ENCODE data around the gene NEMP2.

DNA sequence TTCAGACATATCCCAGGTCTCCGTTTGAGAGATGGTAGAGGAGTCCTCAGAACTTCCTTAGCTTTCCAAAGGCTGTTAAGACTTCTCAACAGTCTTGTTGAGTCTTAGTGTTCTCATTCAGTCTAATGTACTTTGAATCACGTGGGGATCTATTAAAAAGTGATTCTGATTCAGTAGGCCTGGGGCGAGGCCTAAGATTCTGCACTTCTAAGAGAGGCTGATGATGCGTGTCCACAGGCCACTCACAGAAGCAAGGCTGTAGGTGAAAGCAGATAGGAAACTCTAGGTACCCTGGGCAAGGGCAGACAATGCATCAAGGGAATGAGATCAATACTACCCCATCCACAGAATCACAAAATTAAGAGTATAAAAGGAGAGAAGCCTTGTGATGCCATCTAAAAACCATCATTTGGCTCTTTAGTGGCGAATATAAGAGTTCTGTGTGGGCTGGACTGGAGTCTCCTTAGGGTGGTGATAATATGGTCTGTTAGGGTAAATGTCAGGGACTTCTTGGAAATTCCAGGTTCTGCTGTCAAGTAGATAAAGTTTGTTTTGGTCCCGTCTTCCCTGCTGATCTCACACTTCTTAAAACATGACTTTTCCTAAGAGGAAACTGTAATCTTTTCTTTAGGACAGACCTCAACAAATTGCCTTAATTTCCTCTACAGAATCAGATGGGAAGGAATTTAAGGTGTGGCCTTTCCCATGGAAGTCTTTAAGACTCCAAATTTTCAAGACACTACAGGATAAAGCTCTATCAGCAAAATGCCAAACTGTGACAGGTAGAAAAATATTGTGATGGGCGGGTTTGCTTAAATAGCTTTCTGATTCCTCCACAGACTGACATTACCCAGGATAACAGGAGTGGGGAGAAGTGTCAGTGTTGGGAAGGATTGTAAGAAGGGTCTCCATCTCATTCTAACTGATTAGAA, 45.7 kb upstream of the NEMP2 start:
- TF ChIP-seq POLR2A (IDR thresholded peaks at IDR 0.05; ENCODE audit: low read depth, low read length), result no peak
- no peak for TF ChIP-seq POLR2AphosphoS5 (IDR thresholded peaks at IDR 0.05; ENCODE audit: low read depth, low read length)
